Fibroblast of upper back skin (primary cell): ENCODE measurements around the gene RAB29.
"Not testable (repeated sequence)": the region's sequence is repeated elsewhere in the genome, so short reads cannot be mapped to it uniquely, and the experiment has no call there.

Experiments used
- DNase-seq: peaks from one replicate; pipeline ENCODE4 v3.0.0-alpha.2; 2013

Gene RAB29

DNA sequence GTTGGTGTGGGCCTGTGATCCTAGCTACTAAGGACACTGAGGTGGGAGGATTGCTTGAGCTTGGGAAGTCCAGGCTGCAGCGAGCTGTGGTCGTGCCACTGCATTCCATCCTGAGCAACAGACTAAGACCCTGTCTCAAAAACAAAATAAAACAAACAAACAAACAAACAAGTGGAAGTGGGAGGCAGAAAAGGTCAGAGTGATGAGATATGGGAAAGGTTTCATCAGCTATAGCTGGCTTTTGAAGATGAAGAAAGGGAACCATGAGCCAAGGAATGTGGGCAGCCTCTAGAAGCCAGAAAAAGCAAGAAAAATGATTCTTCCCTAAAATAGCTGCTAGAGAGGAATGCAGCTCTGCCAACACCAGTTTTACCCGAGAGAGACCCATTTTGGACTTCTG lies 14.7 kb downstream of the RAB29 start:
- no peak for DNase-seq

DNA sequence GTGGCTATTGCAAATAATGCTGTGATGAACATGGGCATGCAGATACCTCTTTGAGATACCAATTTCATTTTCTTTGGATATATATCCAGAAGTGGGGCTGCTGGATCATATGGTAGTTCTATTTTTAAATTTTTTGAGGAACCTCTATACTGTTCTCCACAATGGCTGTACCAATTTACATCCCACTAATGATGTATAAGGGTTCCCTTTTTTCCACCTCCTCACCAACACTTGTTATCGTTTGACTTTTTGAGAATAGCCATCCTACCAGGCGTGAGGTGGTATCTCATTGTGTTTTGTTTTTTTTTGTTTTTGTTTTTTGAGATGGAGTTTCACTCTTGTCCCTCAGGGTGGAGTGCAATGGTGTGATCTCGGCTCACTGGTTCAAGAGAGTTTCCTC lies 18.7 kb downstream of the RAB29 start:
- DNase-seq: no peak

- DNase-seq: no peak
Observed at GRCh38 chr1:205754857-205755256, 20.4 kb downstream of the RAB29 start.

DNA sequence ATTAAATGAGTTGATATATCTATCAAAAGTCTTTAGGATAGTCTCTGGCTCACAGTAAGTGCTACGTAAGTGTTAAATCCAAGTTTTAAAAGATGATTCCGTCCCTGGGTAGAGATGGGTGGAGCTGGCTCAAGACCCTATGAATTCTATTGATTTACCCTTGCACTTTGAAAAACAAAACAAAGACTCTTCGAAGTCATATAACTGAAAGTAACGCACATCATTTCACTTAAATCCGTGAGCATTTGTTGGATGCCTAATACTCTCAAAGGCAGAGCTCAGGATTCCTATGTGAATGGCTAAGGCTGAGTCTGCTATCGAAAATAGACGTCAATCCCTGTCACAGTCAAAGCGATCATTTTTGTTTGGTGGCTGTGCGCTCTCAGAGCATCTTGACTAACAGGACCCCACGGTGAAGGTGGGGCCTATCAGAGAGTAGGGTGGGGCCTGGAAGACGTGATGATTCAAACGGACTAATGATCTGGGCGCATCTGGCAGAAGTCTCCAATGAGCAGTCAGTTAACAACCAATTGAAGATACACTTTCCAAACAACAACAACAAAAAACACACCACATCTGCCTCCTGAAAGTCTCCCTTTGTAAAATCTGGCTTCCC lies 24.1 kb downstream of the RAB29 start:
- peak; percentile 39 for DNase-seq

DNA sequence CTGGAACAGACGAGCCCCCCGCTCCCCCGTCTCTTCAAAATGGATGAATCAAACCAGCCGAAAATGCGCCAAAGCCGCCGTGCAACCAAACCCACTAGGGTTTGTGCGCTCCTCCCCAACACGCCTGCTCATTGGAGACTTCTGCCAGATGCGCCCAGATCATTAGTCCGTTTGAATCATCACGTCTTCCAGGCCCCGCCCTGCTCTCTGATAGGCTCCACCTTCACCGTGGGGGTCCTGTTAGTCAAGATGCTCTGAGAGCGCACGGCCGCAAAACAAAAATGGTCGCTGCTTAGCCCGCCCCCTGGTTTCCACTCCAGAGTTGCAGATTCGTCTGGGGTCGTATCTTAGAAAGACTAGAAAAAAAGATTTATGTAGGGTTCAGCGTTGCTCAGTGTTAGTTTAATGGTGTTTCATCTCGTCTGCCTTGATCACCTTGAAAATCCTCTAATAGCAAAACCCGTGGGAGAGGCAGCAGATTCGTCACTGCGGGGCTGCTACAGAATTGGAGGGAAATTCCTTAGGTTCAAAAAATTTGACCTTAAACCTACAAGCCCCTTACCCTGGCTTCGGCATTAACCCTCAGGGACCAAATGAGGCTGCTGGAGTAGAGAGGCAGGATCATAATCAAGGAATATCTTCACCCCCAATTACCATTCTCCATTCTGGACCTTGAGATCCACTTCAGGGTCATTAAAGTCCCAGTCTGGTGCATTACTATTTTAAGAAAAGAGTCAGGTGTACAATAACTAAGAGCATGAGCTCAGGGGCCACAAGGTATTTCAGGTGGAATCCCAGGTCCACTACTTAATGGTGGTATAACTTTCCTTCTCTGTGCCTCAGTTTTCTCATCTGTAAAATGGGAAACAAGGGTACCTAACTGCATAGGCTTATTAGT lies 24.9 kb downstream of the RAB29 start, which contains the start of gene NUCKS1:
NUCKS1 (minus strand) TSS at position 45 of the 898 bp plus-strand sequence. CDS start 209 bp downstream, outside the sequence.
- DNase-seq: peak; percentile 100

GRCh38 chr1:205749234-205750137 lies 25.8 kb downstream of the RAB29 start:
- peak; percentile 96 for DNase-seq

DNA sequence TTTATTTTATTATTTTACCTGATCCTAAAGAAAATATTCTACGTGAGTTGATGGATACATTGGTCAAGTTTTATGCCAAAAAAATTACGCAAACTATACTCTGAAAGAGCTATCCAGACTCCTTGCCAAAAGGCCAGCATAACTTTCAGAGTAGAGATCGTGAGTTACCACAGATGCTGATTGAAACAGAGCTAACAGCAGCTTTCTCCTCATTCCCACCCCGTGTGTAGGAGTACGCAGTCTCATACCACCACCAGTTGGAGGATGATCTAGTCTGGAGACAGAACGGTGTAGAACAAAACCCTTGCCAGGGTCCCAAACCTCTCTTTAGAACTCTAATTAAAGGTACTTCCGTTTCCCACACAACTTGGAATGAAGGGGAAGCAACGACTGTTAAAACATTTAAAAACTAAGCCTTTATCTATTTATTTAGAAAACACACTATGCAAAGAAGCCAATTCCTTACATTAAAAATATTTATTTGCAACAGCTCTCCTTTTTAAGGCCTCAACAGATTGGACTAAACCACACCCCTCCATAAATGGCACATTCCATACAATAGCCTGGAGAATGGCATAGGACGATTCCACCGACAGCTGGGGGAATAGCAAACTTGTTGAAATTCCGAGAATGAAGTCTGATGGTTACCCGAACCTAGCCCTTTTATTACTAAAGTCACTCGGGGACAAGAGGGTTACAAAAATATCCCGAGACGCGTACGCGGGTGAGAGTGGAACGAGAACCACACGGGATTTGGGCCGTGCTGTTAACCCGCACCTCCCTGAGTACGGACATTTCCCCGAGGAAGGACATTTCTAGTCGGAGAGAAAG lies 26.7 kb downstream of the RAB29 start:
- DNase-seq: peak; percentile 78

GRCh38 chr1:205746757-205747412 lies 28.4 kb downstream of the RAB29 start:
- no peak for DNase-seq

- no peak for DNase-seq
Observed at GRCh38 chr1:205744403-205744802, 30.9 kb downstream of the RAB29 start.

- DNase-seq: no peak
Observed at GRCh38 chr1:205743977-205744376, 31.3 kb downstream of the RAB29 start.

- no peak for DNase-seq
Observed at GRCh38 chr1:205741681-205742080, 33.6 kb downstream of the RAB29 start.

GRCh38 chr1:205739348-205740160 lies 35.7 kb downstream of the RAB29 start:
- peak; percentile 24 for DNase-seq

- peak; percentile 8 for DNase-seq
Observed at GRCh38 chr1:205735218-205735617, 40.1 kb downstream of the RAB29 start.

GRCh38 chr1:205733438-205734175 lies 41.7 kb downstream of the RAB29 start:
- DNase-seq: no peak

DNA sequence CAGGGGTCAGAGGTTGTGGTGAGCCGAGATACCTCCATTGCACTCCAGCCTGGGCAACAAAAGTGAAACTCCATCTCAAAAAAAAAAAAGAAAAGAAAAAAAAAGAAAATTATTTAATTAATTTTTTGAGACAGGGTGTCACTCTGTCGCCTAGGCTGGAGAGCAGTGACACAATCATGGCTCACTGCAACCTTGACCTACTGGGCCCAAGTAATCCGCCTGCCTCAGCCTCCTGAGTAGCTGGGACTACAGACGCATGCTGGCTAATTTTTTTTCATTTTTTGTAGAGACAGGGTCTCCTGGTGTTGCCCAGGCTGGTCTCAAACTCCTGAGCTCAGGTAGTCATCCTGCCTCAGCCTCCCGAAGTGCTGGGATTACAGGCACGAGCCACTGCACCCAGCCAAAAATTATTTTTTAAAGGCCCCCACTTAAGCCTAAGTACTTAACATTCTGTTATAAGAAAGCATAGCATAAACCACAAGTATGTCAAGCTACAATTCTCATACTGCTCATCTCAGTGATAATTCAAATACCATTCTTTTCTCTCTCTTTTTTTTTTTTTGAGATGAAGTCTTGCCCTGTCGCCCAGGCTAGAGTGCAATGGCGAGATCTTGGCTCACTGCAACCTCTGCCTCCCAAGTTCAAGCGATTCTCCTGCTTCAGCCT lies 45.2 kb downstream of the RAB29 start:
- DNase-seq: peak; percentile 41

GRCh38 chr1:205726619-205727125 lies 48.6 kb downstream of the RAB29 start:
- DNase-seq: no peak

- no peak for DNase-seq
Observed at GRCh38 chr1:205725514-205725913, 49.8 kb downstream of the RAB29 start.

DNA sequence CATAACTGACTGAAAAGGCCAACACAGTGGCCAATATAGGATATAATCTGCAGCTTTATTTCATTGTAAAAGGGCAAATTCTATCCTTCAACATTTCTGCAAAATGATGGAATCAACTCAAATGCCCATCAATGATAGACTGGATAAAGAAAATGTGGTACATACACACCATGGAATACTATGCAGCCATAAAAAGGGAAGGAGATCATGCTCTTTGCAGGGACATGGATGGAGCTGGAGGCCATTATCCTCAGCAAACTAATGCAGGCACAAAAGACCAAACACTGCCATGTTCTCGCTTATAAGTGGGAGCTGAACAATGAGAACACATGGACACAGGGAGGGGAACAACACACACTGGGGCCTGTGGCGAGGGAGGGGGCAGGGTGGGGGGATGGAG lies 54.5 kb downstream of the RAB29 start:
- DNase-seq: not testable (repeated sequence)

- DNase-seq: no peak
Observed at GRCh38 chr1:205719762-205720161, 55.5 kb downstream of the RAB29 start.
